ENCODE data around the gene FAM170B. TPM values are rescaled to one million over a fixed set of nuclear protein-coding genes. Genes with fewer than 3 reads are reported as not detected.

The FAM170B gene
- total and polyA plus RNA-seq, 2 experiments from 2014 or later: not detected

DNA sequence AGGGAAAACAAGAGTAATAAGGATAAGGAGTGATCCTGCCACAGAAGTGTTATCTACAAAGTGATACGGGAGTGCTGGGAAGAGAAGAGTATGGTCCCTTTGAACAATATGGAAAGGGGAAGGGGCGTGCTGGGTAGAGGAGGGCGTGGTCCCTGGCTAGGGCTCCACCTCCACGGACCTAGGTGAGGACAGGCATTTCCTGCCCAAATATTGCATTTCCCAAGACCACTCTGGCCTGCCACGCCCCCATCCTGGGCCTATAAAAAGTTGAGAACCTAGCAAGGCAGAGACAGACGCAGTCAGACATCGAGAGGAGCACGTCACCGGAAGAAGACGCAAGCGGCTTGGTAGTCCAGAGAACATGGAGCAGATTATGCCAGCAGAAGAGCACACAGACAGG lies 41.3 kb downstream of the FAM170B start:
- ATAC-seq: no peak
- Histone ChIP-seq H3K4me1 (ENCODE audit: insufficient read depth) (no peaks in the 10 kb centered on the region), H3K27me3 (ENCODE audit: insufficient read depth) (no peaks in the 10 kb centered on the region), H3K4me2 (no peak overlapping the region), H4K20me1 (replicated peaks; ENCODE audit: insufficient read depth) (no peaks in the 10 kb centered on the region), H3K79me2 (replicated peaks; ENCODE audit: insufficient read depth) (no peaks in the 10 kb centered on the region), H3K36me3 (ENCODE audit: insufficient read depth) (no peaks in the 10 kb centered on the region), H3K4me3 (no peak overlapping the region), H3K9me2 (ENCODE audit: insufficient read depth) (no peaks in the 10 kb centered on the region), H3F3A (replicated peaks; ENCODE audit: low read depth) (no peaks in the 10 kb centered on the region), H2AFZ (no peak overlapping the region), H3K27ac (ENCODE audit: low read depth) (no peak overlapping the region)
- DNase-seq (ENCODE audit: low spot score): no peak
- H3K27me3 Mint-ChIP-seq (ENCODE audit: insufficient read depth, low read depth, poor library complexity): peaks cover 4% of the 10 kb centered on the region
- no peak overlapping the region for H3K27ac Mint-ChIP-seq
- peaks cover 4% of the 10 kb centered on the region; the same call in 2 of the 3 replicates for H3K4me1 Mint-ChIP-seq
- TF ChIP-seq, protein P1, sequence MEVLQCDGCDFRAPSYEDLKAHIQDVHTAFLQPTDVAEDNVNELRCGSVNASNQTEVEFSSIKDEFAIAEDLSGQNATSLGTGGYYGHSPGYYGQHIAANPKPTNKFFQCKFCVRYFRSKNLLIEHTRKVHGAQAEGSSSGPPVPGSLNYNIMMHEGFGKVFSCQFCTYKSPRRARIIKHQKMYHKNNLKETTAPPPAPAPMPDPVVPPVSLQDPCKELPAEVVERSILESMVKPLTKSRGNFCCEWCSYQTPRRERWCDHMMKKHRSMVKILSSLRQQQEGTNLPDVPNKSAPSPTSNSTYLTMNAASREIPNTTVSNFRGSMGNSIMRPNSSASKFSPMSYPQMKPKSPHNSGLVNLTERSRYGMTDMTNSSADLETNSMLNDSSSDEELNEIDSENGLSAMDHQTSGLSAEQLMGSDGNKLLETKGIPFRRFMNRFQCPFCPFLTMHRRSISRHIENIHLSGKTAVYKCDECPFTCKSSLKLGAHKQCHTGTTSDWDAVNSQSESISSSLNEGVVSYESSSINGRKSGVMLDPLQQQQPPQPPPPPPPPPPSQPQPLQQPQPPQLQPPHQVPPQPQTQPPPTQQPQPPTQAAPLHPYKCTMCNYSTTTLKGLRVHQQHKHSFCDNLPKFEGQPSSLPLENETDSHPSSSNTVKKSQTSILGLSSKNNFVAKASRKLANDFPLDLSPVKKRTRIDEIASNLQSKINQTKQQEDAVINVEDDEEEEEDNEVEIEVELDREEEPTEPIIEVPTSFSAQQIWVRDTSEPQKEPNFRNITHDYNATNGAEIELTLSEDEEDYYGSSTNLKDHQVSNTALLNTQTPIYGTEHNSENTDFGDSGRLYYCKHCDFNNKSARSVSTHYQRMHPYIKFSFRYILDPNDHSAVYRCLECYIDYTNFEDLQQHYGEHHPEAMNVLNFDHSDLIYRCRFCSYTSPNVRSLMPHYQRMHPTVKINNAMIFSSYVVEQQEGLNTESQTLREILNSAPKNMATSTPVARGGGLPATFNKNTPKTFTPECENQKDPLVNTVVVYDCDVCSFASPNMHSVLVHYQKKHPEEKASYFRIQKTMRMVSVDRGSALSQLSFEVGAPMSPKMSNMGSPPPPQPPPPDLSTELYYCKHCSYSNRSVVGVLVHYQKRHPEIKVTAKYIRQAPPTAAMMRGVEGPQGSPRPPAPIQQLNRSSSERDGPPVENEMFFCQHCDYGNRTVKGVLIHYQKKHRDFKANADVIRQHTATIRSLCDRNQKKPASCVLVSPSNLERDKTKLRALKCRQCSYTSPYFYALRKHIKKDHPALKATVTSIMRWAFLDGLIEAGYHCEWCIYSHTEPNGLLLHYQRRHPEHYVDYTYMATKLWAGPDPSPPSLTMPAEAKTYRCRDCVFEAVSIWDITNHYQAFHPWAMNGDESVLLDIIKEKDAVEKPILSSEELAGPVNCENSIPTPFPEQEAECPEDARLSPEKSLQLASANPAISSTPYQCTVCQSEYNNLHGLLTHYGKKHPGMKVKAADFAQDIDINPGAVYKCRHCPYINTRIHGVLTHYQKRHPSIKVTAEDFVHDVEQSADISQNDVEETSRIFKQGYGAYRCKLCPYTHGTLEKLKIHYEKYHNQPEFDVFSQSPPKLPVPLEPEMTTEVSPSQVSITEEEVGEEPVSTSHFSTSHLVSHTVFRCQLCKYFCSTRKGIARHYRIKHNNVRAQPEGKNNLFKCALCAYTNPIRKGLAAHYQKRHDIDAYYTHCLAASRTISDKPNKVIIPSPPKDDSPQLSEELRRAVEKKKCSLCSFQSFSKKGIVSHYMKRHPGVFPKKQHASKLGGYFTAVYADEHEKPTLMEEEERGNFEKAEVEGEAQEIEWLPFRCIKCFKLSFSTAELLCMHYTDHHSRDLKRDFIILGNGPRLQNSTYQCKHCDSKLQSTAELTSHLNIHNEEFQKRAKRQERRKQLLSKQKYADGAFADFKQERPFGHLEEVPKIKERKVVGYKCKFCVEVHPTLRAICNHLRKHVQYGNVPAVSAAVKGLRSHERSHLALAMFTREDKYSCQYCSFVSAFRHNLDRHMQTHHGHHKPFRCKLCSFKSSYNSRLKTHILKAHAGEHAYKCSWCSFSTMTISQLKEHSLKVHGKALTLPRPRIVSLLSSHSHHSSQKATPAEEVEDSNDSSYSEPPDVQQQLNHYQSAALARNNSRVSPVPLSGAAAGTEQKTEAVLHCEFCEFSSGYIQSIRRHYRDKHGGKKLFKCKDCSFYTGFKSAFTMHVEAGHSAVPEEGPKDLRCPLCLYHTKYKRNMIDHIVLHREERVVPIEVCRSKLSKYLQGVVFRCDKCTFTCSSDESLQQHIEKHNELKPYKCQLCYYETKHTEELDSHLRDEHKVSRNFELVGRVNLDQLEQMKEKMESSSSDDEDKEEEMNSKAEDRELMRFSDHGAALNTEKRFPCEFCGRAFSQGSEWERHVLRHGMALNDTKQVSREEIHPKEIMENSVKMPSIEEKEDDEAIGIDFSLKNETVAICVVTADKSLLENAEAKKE (CRISPR knock-in tag; IDR thresholded peaks at IDR 0.05): no peak
- TF ChIP-seq CREB1 (CRISPR knock-in tag; IDR thresholded peaks at IDR 0.05; ENCODE audit: low read depth) (no peak), EZH2phosphoT487 (IDR thresholded peaks at IDR 0.05; ENCODE audit: unreplicated experiment) (no peak), POLR2AphosphoS5 (IDR thresholded peaks at IDR 0.05; ENCODE audit: low read depth) (no peak), ZNF331 (CRISPR knock-in tag; IDR thresholded peaks at IDR 0.05; ENCODE audit: low read depth) (no peak), ZNF114 (CRISPR knock-in tag; IDR thresholded peaks at IDR 0.05) (no peak), EZH2 (IDR thresholded peaks at IDR 0.05; ENCODE audit: low read depth, unreplicated experiment) (no peak), NANOG (IDR thresholded peaks at IDR 0.05; ENCODE audit: borderline replicate concordance) (no peak), JUNB (IDR thresholded peaks at IDR 0.05; ENCODE audit: unreplicated experiment) (no peak), STAT1 (IDR thresholded peaks at IDR 0.05; ENCODE audit: unreplicated experiment) (no peak)
- TF ChIP-seq, protein P2, sequence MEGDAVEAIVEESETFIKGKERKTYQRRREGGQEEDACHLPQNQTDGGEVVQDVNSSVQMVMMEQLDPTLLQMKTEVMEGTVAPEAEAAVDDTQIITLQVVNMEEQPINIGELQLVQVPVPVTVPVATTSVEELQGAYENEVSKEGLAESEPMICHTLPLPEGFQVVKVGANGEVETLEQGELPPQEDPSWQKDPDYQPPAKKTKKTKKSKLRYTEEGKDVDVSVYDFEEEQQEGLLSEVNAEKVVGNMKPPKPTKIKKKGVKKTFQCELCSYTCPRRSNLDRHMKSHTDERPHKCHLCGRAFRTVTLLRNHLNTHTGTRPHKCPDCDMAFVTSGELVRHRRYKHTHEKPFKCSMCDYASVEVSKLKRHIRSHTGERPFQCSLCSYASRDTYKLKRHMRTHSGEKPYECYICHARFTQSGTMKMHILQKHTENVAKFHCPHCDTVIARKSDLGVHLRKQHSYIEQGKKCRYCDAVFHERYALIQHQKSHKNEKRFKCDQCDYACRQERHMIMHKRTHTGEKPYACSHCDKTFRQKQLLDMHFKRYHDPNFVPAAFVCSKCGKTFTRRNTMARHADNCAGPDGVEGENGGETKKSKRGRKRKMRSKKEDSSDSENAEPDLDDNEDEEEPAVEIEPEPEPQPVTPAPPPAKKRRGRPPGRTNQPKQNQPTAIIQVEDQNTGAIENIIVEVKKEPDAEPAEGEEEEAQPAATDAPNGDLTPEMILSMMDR (conservative IDR thresholded peaks at IDR 0.05; ENCODE audit: low read depth in 2 of 2): no peak
- TF ChIP-seq, protein P3, sequence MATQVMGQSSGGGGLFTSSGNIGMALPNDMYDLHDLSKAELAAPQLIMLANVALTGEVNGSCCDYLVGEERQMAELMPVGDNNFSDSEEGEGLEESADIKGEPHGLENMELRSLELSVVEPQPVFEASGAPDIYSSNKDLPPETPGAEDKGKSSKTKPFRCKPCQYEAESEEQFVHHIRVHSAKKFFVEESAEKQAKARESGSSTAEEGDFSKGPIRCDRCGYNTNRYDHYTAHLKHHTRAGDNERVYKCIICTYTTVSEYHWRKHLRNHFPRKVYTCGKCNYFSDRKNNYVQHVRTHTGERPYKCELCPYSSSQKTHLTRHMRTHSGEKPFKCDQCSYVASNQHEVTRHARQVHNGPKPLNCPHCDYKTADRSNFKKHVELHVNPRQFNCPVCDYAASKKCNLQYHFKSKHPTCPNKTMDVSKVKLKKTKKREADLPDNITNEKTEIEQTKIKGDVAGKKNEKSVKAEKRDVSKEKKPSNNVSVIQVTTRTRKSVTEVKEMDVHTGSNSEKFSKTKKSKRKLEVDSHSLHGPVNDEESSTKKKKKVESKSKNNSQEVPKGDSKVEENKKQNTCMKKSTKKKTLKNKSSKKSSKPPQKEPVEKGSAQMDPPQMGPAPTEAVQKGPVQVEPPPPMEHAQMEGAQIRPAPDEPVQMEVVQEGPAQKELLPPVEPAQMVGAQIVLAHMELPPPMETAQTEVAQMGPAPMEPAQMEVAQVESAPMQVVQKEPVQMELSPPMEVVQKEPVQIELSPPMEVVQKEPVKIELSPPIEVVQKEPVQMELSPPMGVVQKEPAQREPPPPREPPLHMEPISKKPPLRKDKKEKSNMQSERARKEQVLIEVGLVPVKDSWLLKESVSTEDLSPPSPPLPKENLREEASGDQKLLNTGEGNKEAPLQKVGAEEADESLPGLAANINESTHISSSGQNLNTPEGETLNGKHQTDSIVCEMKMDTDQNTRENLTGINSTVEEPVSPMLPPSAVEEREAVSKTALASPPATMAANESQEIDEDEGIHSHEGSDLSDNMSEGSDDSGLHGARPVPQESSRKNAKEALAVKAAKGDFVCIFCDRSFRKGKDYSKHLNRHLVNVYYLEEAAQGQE (IDR thresholded peaks at IDR 0.05; ENCODE audit: unreplicated experiment): no peak
- TF ChIP-seq, protein P4, sequence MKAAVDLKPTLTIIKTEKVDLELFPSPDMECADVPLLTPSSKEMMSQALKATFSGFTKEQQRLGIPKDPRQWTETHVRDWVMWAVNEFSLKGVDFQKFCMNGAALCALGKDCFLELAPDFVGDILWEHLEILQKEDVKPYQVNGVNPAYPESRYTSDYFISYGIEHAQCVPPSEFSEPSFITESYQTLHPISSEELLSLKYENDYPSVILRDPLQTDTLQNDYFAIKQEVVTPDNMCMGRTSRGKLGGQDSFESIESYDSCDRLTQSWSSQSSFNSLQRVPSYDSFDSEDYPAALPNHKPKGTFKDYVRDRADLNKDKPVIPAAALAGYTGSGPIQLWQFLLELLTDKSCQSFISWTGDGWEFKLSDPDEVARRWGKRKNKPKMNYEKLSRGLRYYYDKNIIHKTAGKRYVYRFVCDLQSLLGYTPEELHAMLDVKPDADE (IDR thresholded peaks at IDR 0.05): no peak
- H3K9me3 Mint-ChIP-seq: peaks cover 2% of the 10 kb centered on the region; the same call in 2 of the 3 replicates
- H3K36me3 Mint-ChIP-seq (ENCODE audit: low read depth): no peaks in the 10 kb centered on the region; the same call in 2 of the 3 replicates
- no peak overlapping the region for H3K4me3 Mint-ChIP-seq
